Ovary (tissue), 3 donors: ENCODE data around the gene ADGRG3.

Experiments
- POLR2A ChIP-seq: fragments of 450-650 bp; IDR thresholded peaks from one replicate; pipeline ENCODE4 v1.6.1; 2017; ENCODE audit warnings: antibody characterized with exemption, mild to moderate bottlenecking, moderate library complexity
- TF ChIP-seq, protein P1 (sequence below), 3 donors: fragments of 450-650 bp in 2 of 3; fragments of 200-600 bp in 1 of 3; IDR thresholded peaks; one replicate each; pipeline versions ENCODE4 v1.5.1 to v1.8.0; 2016 to 2022; ENCODE audit warnings: antibody characterized with exemption in 3 of 3, mild to moderate bottlenecking in 1 of 3
- donor health status: DM: no; HTN: no; CAD: no.

GRCh38 chr16:57697896-57698537 is 29.9 kb downstream of the ADGRG3 start:
- TF ChIP-seq, protein P1, sequence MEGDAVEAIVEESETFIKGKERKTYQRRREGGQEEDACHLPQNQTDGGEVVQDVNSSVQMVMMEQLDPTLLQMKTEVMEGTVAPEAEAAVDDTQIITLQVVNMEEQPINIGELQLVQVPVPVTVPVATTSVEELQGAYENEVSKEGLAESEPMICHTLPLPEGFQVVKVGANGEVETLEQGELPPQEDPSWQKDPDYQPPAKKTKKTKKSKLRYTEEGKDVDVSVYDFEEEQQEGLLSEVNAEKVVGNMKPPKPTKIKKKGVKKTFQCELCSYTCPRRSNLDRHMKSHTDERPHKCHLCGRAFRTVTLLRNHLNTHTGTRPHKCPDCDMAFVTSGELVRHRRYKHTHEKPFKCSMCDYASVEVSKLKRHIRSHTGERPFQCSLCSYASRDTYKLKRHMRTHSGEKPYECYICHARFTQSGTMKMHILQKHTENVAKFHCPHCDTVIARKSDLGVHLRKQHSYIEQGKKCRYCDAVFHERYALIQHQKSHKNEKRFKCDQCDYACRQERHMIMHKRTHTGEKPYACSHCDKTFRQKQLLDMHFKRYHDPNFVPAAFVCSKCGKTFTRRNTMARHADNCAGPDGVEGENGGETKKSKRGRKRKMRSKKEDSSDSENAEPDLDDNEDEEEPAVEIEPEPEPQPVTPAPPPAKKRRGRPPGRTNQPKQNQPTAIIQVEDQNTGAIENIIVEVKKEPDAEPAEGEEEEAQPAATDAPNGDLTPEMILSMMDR (IDR thresholded peaks at IDR 0.05), result no peak
- no peak for TF ChIP-seq POLR2A
